Ovary (tissue), 9 donors: ENCODE measurements around the gene TTC16. TPM values are rescaled to one million over a fixed set of nuclear protein-coding genes. Genes with fewer than 3 reads are reported as not detected.

Source experiments
- DNase-seq, 5 donors: peaks; one replicate each; pipeline ENCODE4 v3.0.0-alpha.2; 2019 to 2020
- H3K27ac ChIP-seq, 2 donors: fragments of 200-600 bp; one replicate each; pipeline versions ENCODE4 v1.5.1 to v1.8.0; 2019 to 2022
- H3K27me3 ChIP-seq: fragments of 200-600 bp; one replicate; pipeline ENCODE4 v1.8.0; 2022
- H3K36me3 ChIP-seq: fragments of 200-600 bp; sonication (generic); one replicate; pipeline ENCODE4 v1.5.1; 2019
- H3K4me1 ChIP-seq: one replicate; pipeline ENCODE4 v1.8.1; 2013; ENCODE audit warnings: mild to moderate bottlenecking, moderate library complexity; ENCODE audit not compliant: insufficient read depth
- H3K4me3 ChIP-seq: fragments of 200-600 bp; sonication (generic); one replicate; pipeline ENCODE4 v1.5.1; 2017
- H3K9me3 ChIP-seq, 2 donors: fragments of 200-600 bp in 1 of 2; sonication (generic) in 1 of 2; one replicate each; pipeline versions ENCODE4 v1.5.1 to v1.8.1; 2013 to 2019; ENCODE audit warnings: mild to moderate bottlenecking in 1 of 2, moderate library complexity in 1 of 2
- CTCF ChIP-seq, 3 donors: fragments of 450-650 bp in 2 of 3; fragments of 200-600 bp in 1 of 3; IDR thresholded peaks; one replicate each; pipeline versions ENCODE4 v1.5.1 to v1.8.0; 2016 to 2022; ENCODE audit warnings: antibody characterized with exemption in 3 of 3, mild to moderate bottlenecking in 1 of 3
- EP300 ChIP-seq: sonication (generic); formaldehyde crosslinking; IDR thresholded peaks from one replicate; pipeline ENCODE4 v1.6.1; 2017; ENCODE audit warnings: antibody characterized with exemption
- POLR2A ChIP-seq: fragments of 450-650 bp; IDR thresholded peaks from one replicate; pipeline ENCODE4 v1.6.1; 2017; ENCODE audit warnings: antibody characterized with exemption, mild to moderate bottlenecking, moderate library complexity
- whole genome bisulfite sequencing, 3 donors: extraction: QIAGEN DNeasy Blood & Tissue Kit in 1 of 3; methylation state at CpG; one replicate each; pipeline versions ENCODE4 v1.1.5 to v1.1.7; 2013 to 2017; 5-methylcytosine and 5-hydroxymethylcytosine counted together
- intact Hi-C, 4 donors: fragments of 100-400 bp; cut with DNase I; formaldehyde crosslinking; loops; one replicate each; pipeline versions ENCODE4 v1.11.0 to v1.15.1; 2022 to 2023
- polyA plus RNA-seq, 2 donors: library from polyadenylated mRNA; stranded (reverse); fragments of 200-250 nt in 1 of 2; fragments of 350-450 nt in 1 of 2; fragmentation: Illumina TruSeq in 1 of 2; extraction: RNeasy Lipid Tissue Mini Kit (QIAGEN cat#74804) in 1 of 2; gene quantifications; one replicate each; pipeline ENCODE4 v1.2.3, GENCODE V29; 2013 to 2014
- total RNA-seq, 7 donors: library from RNA; depleted of rRNA in 2 of 7; stranded (reverse); fragments of >200 nt in 2 of 7; fragmentation: NEBNext Ultra II Directional in 3 of 7; extraction: Animal tissue kit (Norgen Biotek cat#: 25700) in 3 of 7; gene quantifications; one replicate each; pipeline versions ENCODE4 v1.1.0 to v1.2.4, GENCODE V29; 2016 to 2023
- donor health status: DM: no; HTN: no; CAD: no; lungs with moderate emphysema.
- donor health status: DM: no; HTN: no; CAD: no.
- donor health status: Bipolar disorder and iron deficiency.
- donor health status: DM: yes; HTN: yes; CAD: no.
- donor health status: DM: no; HTN: no; CAD: no.
- donor health status: DM: yes; HTN: yes; CAD: no.

The TTC16 gene
- total and polyA plus RNA-seq, 9 donors, result under 0.01 to 5.9 (median 0.21) TPM; not detected in 3

GRCh38 chr9:127772603-127773002 lies 56.7 kb downstream of the TTC16 start:
- Histone ChIP-seq H3K4me3 (no peak overlapping the region), H3K4me1 (peaks cover 7% of the 10 kb centered on the region), H3K9me3 (no peaks in the 10 kb centered on the region), H3K27me3 (no peaks in the 10 kb centered on the region), H3K36me3 (no peaks in the 10 kb centered on the region), H3K27ac (no peak overlapping the region)
- intact Hi-C loops, result no loop called here
- TF ChIP-seq EP300 (no peak), CTCF (IDR thresholded peaks at IDR 0.05) (no peak), POLR2A (no peak)
- WGBS, 3 donors, result 93 to 94% (median 93%) methylated on average over 5 of the region's 5 CpGs
- DNase-seq, result no peak

- no peaks in the 10 kb centered on the region for H3K9me3 ChIP-seq
- H3K36me3 ChIP-seq, result no peaks in the 10 kb centered on the region
- intact Hi-C loops, result no loop called here
- no peak overlapping the region for H3K27ac ChIP-seq
- no peak for DNase-seq
- no peak for TF ChIP-seq POLR2A
- TF ChIP-seq CTCF (IDR thresholded peaks at IDR 0.05), result no peak
- TF ChIP-seq EP300, result no peak
- WGBS, 3 donors, result 92 to 95% (median 92%) methylated on average over 3 of the region's 3 CpGs
- no peaks in the 10 kb centered on the region for H3K27me3 ChIP-seq
- H3K4me1 ChIP-seq, result peaks cover 7% of the 10 kb centered on the region
- H3K4me3 ChIP-seq, result no peak overlapping the region
Measured at GRCh38 chr9:127773272-127773671, 57.4 kb downstream of the TTC16 start.

GRCh38 chr9:127773981-127774380 lies 58.1 kb downstream of the TTC16 start:
- WGBS, 3 donors, result 90 to 96% (median 93%) methylated on average over 10 of the region's 10 CpGs

GRCh38 chr9:127776195-127776923 lies 60.5 kb downstream of the TTC16 start:
- Histone ChIP-seq H3K4me1 (peaks cover 2% of the 10 kb centered on the region), H3K36me3 (no peaks in the 10 kb centered on the region), H3K4me3 (no peak overlapping the region), H3K27ac (no peak overlapping the region), H3K9me3 (no peaks in the 10 kb centered on the region), H3K27me3 (no peaks in the 10 kb centered on the region)
- WGBS, 3 donors, result 75 to 76% (median 76%) methylated on average over 15 of the region's 15 CpGs
- TF ChIP-seq EP300 (no peak), CTCF (IDR thresholded peaks at IDR 0.05) (no peak), POLR2A (no peak)
- no peak for DNase-seq
- intact Hi-C loops, result no loop called here

More at GRCh38 chr9:127773981-127774380, 58.1 kb downstream of the TTC16 start:
- intact Hi-C loops, result no loop called here
- Histone ChIP-seq H3K9me3 (no peaks in the 10 kb centered on the region), H3K4me3 (no peak overlapping the region), H3K36me3 (no peaks in the 10 kb centered on the region), H3K4me1 (peaks cover 7% of the 10 kb centered on the region), H3K27me3 (no peaks in the 10 kb centered on the region), H3K27ac (no peak overlapping the region)
- no peak for DNase-seq
- TF ChIP-seq EP300 (no peak), POLR2A (no peak), CTCF (IDR thresholded peaks at IDR 0.05) (no peak)
